NCI-H2196 treated with DMSO at 0.1 percent for 48 hours (cell line): ENCODE data around the gene CPZ.

Experiments
- DNase-seq: peaks from one replicate; lab custom pipeline; 2025; ENCODE audit not compliant: unreplicated experiment; lab: John Stamatoyannopoulos, UW

The CPZ gene

GRCh38 chr4:8579526-8580320 lies 12.8 kb upstream of the CPZ start:
- no peak for DNase-seq

- DNase-seq = peak; percentile 31
These were observed 12.1 kb upstream of the CPZ start, which contains the start of gene GPR78 for GRCh38 chr4:8580321-8581093. Gene GPR78, plus strand, starts transcription at chr4:8580392. Its CDS starts 591 bp downstream, at chr4:8580983.

- DNase-seq = no peak
These were observed 11.3 kb upstream of the CPZ start for GRCh38 chr4:8581094-8581861.

GRCh38 chr4:8582016-8582415 lies 10.5 kb upstream of the CPZ start:
- no peak for DNase-seq

GRCh38 chr4:8582436-8582835 lies 10.1 kb upstream of the CPZ start:
- DNase-seq = no peak

- no peak for DNase-seq
These were observed 9.5 kb upstream of the CPZ start for GRCh38 chr4:8582941-8583654.

- DNase-seq = no peak
These were observed 8.9 kb upstream of the CPZ start for GRCh38 chr4:8583655-8584025.

- DNase-seq = no peak
These were observed 7.4 kb upstream of the CPZ start for GRCh38 chr4:8585186-8585585.

- DNase-seq = no peak
These were observed 6.8 kb upstream of the CPZ start for GRCh38 chr4:8585721-8586212.

GRCh38 chr4:8586246-8586645 lies 6.3 kb upstream of the CPZ start:
- DNase-seq = no peak

- DNase-seq = no peak
These were observed 5.7 kb upstream of the CPZ start for GRCh38 chr4:8586671-8587468.

GRCh38 chr4:8587469-8588195 lies 4.9 kb upstream of the CPZ start:
- DNase-seq = no peak

- no peak for DNase-seq
These were observed 4.4 kb upstream of the CPZ start for GRCh38 chr4:8588196-8588470.

GRCh38 chr4:8589336-8589735 lies 3.2 kb upstream of the CPZ start:
- no peak for DNase-seq

GRCh38 chr4:8589823-8590545 lies 2.6 kb upstream of the CPZ start:
- DNase-seq = no peak

- no peak for DNase-seq
These were observed 2.1 kb upstream of the CPZ start for GRCh38 chr4:8590546-8590880.

GRCh38 chr4:8591114-8591513 lies 1.5 kb upstream of the CPZ start:
- DNase-seq = no peak

- no peak for DNase-seq
These were observed 769 bp upstream of the CPZ start for GRCh38 chr4:8591626-8592365.
